ENCODE measurements around the gene CDHR2.
"Not testable (repeated sequence)": the region's sequence is repeated elsewhere in the genome, so short reads cannot be mapped to it uniquely, and the experiment has no call there.

The CDHR2 gene

GRCh38 chr5:176542135-176542595 is 7.0 kb upstream of the CDHR2 start:
- DNase-seq (ENCODE audit: low read depth), result no peak

DNA sequence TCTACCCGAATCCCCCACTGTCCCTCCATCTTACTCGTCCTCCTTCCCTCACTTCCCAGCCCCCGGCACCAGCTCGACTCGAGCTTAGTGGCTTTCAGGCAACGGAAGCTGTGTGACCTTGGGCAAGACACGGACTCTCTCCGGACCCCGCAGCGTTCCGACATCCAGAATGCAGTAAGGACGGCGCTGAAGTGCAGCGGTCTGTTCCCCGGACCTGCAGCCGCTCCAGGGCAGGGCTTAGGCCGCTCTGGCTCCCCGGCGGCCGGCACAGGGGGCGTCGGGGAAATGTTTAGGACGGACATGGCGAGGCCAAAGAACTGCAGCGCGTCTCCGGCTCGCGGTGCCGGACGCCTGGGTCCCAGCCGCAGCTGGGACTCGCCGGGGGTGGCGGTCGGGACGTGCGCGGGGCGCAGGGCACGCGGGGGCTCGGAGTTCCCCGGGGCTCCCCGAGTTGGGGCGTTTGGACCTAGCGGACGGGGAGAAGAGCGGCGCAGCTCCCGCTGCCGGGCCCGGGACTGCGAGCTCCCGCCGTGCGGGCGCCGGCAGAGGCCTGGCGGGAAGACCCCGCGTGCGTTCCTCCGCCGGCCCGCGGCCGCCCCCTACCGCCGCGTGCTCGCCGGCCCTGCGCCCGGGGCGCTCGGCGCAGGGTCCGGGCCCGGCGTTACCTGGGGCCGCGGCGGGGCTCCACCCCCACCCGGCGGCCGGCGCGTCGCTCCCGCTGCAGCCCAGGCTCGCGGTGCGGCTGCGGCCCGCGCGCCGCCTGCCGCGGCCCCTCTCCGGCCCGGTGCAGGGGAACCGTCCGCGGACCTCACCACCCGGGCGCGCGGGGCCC is 6.3 kb upstream of the CDHR2 start:
- no peak for DNase-seq (ENCODE audit: low read depth)

DNA sequence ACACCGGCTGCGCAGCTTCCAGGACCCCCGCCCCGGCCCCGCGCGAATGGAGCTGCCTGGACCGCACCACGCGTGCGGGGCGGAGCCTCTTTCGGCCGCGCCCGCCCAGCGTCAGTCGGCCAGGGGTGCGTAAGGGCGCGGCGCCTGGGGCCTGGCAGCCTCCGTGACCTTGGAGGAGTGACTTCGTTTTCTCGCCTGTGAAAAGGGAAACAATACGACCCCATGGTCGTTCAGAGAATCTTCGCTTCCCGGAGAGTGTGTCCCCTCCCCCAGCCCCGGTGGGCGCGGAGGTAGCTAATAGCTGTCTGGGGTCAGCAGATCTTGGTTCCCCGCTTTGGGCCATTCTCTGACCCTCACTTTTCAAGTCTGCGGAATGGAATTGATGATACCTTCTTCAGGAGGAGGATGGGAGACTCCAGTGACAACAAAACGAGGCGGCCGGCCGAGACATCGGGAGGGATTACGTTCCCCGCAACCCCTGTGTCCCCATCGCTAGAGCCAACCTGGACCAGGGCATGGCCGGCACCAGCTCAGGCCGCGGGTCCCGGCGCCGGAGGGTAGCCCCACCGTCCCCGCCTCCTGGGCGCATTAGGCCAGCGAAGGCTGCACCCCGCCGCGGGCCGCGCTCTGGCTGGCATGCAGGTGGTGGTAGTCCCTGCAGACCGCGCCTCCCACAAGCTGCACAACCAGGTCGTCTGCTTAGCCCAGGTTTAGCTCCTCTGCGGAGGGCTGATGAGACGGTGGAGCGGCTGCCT is 5.5 kb upstream of the CDHR2 start:
- DNase-seq (ENCODE audit: low read depth), result no peak

DNA sequence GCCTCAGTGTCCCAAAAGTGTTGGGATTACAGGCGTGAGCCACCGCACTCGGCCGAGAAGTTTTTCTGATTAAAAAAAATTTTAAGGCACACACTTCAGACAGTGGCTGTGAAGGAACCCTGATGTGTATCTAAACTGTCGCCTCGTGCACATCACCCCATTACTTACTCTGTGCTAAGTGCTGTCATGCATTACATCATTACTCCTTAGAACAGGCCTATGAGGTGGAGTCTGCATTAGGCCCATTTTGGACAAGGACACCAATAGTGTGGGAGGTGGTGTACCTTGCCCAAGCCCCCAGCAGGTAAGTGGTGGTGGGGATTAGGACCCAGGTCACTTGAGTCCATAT is 3.8 kb upstream of the CDHR2 start:
- DNase-seq (ENCODE audit: low read depth), result no peak

GRCh38 chr5:176545737-176546509 is 3.2 kb upstream of the CDHR2 start:
- no peak for DNase-seq (ENCODE audit: low read depth)

- no peak for DNase-seq (ENCODE audit: low read depth)
Measured at GRCh38 chr5:176547802-176548201, 1.3 kb upstream of the CDHR2 start.

GRCh38 chr5:176549871-176550270 is 729 bp downstream of the CDHR2 start:
- no peak for DNase-seq (ENCODE audit: low read depth)

- DNase-seq (ENCODE audit: low read depth), result no peak
Measured at GRCh38 chr5:176550275-176550831, 1.2 kb downstream of the CDHR2 start.

- not testable (repeated sequence) for DNase-seq (ENCODE audit: low read depth)
Measured at GRCh38 chr5:176550937-176551336, 1.8 kb downstream of the CDHR2 start.

GRCh38 chr5:176552332-176552869 is 3.3 kb downstream of the CDHR2 start:
- DNase-seq (ENCODE audit: low read depth), result no peak

GRCh38 chr5:176553260-176554085 is 4.3 kb downstream of the CDHR2 start:
- DNase-seq (ENCODE audit: low read depth), result no peak

- no peak for DNase-seq (ENCODE audit: low read depth)
Measured at GRCh38 chr5:176557846-176558245, 8.7 kb downstream of the CDHR2 start.

GRCh38 chr5:176559683-176560082 is 10.5 kb downstream of the CDHR2 start:
- DNase-seq (ENCODE audit: low read depth), result no peak

GRCh38 chr5:176560364-176560763 is 11.2 kb downstream of the CDHR2 start:
- DNase-seq (ENCODE audit: low read depth), result no peak

- DNase-seq (ENCODE audit: low read depth), result no peak
Measured at GRCh38 chr5:176561259-176561658, 12.1 kb downstream of the CDHR2 start.

DNA sequence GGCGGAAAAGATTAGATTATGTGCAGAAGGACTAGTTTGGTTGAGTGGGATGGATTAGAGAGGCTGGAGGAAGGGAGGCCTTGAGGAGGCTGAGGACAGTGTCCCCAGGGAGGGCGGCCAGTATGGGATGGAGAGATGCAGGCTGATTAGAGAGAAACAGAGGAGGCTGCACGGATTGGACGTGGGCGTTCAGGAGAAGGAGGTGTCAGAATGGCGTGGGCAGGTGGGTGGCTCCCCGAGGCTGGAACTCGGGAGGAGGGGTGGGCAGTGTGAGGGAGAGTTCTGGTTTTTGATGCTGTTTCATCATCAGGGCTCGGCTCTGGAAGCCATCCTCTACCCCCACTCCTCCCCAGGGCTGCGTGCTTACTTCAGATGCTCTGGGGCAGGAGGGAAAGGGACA is 13.0 kb downstream of the CDHR2 start:
- DNase-seq (ENCODE audit: low read depth), result no peak

DNA sequence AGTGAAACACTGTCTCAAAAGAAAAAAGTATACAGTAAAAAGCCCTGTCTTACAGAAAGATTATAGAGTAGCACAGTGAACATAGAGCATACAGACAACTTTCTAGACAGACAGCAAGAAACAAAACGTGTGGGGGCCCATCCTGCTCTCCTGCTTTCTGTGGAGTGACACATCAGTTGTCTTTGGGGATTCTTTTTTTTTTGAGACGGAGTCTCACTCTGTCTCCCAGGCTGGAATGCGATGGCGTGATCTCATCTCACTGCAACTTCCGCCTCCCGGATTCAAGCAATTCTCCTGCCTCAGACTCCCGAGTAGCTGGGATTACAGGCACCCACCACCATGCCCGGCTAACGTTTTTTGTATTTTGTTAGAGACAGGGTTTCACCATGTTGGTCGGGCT is 14.9 kb downstream of the CDHR2 start:
- DNase-seq (ENCODE audit: low read depth), result no peak

DNA sequence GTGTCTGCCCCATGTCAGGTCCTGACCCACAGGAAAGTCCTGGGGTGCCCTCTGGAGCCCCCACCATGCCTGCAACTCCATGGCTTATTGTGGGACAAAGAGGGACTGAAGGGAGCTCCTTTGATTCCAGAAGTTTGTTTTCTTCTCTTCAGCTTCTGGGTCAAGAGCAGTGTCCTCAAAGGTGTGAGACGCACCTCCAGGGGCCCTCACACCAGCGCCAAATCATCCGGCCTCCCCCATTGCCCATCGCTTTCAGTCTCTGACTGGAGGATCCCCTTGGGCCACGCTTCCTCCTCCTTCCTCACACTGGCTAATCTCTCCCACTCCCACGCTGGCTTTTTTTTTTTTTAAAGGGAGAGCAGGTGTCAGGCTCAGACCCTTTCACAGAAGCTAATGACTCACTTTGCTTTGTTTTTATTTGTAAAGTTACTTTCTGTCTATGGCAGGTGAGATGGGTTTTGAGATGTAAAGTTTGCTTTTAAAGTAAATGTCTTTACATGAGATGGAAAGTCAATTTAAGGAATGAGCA is 16.7 kb downstream of the CDHR2 start:
- no peak for DNase-seq (ENCODE audit: low read depth)

- DNase-seq (ENCODE audit: low read depth), result no peak
Measured at GRCh38 chr5:176568657-176569056, 19.5 kb downstream of the CDHR2 start.

- no peak for DNase-seq (ENCODE audit: low read depth)
Measured at GRCh38 chr5:176570044-176570443, 20.9 kb downstream of the CDHR2 start.
